OCI-LY7 (cell line): ENCODE data around the gene SWSAP1. TPM values are rescaled to one million over a fixed set of nuclear protein-coding genes. Genes with fewer than 3 reads are reported as not detected.

ENCODE experiments used
- BruUV-seq: library from RNA; stranded (reverse); fragments of 400-500 nt; replicated peaks from 2 replicates; lab custom pipeline; 2021; lab: Mats Ljungman, UMichigan
- CTCF ChIA-PET: fragments of 300-600 bp; sonication (Branson Sonifier 250); formaldehyde crosslinking; loops from one replicate; lab custom pipeline; 2022; ENCODE audit warnings: antibody characterized with exemption; ENCODE audit not compliant: unreplicated experiment; lab: Charles Lee
- POLR2A ChIA-PET: fragments of 300-600 bp; sonication (Branson Sonifier 250); formaldehyde crosslinking; loops from one replicate; lab custom pipeline; 2022; ENCODE audit warnings: antibody characterized with exemption; lab: Charles Lee
- DNase-seq: peaks from one replicate; pipeline ENCODE4 v3.0.0-alpha.2; 2015; ENCODE audit warnings: low spot score
- H2AFZ ChIP-seq: fragments of 200-600 bp; sonication (generic), shearing (Covaris generic); 2 replicates; pipeline ENCODE4 v1.6.1; 2014; ENCODE audit warnings: mild to moderate bottlenecking, antibody characterized with exemption, low read length, moderate library complexity
- H3K27ac ChIP-seq: fragments of 200-600 bp; sonication (generic); 2 replicates; pipeline ENCODE4 v1.5.1; 2014; ENCODE audit warnings: mixed run types, low read depth, mild to moderate bottlenecking, moderate library complexity, low read length, inconsistent platforms; ENCODE audit not compliant: poor library complexity, severe bottlenecking
- H3K36me3 ChIP-seq: fragments of 200-600 bp; sonication (generic); 2 replicates; pipeline ENCODE4 v1.6.1; 2014; ENCODE audit warnings: mild to moderate bottlenecking, antibody characterized with exemption, low read length, moderate library complexity, mixed read lengths; ENCODE audit not compliant: insufficient read depth
- H3K4me1 ChIP-seq: fragments of 200-600 bp; sonication (generic); 2 replicates; pipeline ENCODE4 v1.5.1; 2014; ENCODE audit warnings: mild to moderate bottlenecking, low read length; ENCODE audit not compliant: insufficient read depth, poor library complexity, severe bottlenecking
- H3K4me2 ChIP-seq: fragments of 200-600 bp; sonication (generic); 2 replicates; pipeline ENCODE4 v1.6.1; 2014; ENCODE audit warnings: mild to moderate bottlenecking, low read length
- H3K4me3 ChIP-seq: fragments of 200-600 bp; sonication (generic); 2 replicates; pipeline ENCODE4 v1.5.1; 2014; ENCODE audit warnings: mild to moderate bottlenecking, low read depth, low read length; ENCODE audit not compliant: poor library complexity, severe bottlenecking
- H3K79me2 ChIP-seq: fragments of 200-600 bp; sonication (generic); 2 replicates; pipeline ENCODE4 v1.6.1; 2016; ENCODE audit warnings: low read depth, mild to moderate bottlenecking, low read length, moderate library complexity, mixed read lengths; ENCODE audit not compliant: insufficient read depth
- H3K9me2 ChIP-seq: fragments of 200-600 bp; sonication (generic); 2 replicates; pipeline ENCODE4 v1.6.1; 2016; ENCODE audit warnings: mild to moderate bottlenecking, low read length, mixed read lengths; ENCODE audit not compliant: insufficient read depth
- H3K9me3 ChIP-seq: fragments of 200-600 bp; sonication (generic); 2 replicates; pipeline ENCODE4 v1.6.1; 2014; ENCODE audit warnings: mild to moderate bottlenecking, mixed run types, low read length, mixed read lengths
- H4K20me1 ChIP-seq: fragments of 200-600 bp; sonication (generic); 2 replicates; pipeline ENCODE4 v1.6.1; 2014; ENCODE audit warnings: mild to moderate bottlenecking, antibody characterized with exemption, low read length, moderate library complexity, mixed read lengths; ENCODE audit not compliant: insufficient read depth
- EZH2phosphoT487 ChIP-seq: fragments of 200-600 bp; sonication (generic); IDR thresholded peaks from 2 replicates; pipeline ENCODE4 v1.6.1; 2018; ENCODE audit warnings: low read depth, borderline replicate concordance, mild to moderate bottlenecking, mixed run types, antibody characterized with exemption, low read length, moderate library complexity, mixed read lengths
- intact Hi-C: fragments of 100-400 bp; cut with micrococcal nuclease; formaldehyde crosslinking; loops from one replicate; pipeline ENCODE4 v1.10.0; 2022; ENCODE audit not compliant: unreplicated experiment
- total RNA-seq, 2 experiments: library from RNA; depleted of rRNA in 1 of 2; stranded (reverse); fragments of >200 nt in 1 of 2; shearing (Covaris generic) in 1 of 2; gene quantifications; 2 replicates each; pipeline ENCODE4 v1.2.3, GENCODE V29; 2014 to 2022
- TF ChIP-seq, protein P1 (sequence below): fragments of 200-600 bp; sonication (generic); conservative IDR thresholded peaks from 2 replicates; pipeline ENCODE4 v1.5.1; 2014; ENCODE audit warnings: mild to moderate bottlenecking, antibody characterized with exemption, low read length, moderate library complexity, mixed read lengths

The SWSAP1 gene
- total RNA-seq, 2 experiments from 2014 or later = 5.6 to 6.8 TPM

DNA sequence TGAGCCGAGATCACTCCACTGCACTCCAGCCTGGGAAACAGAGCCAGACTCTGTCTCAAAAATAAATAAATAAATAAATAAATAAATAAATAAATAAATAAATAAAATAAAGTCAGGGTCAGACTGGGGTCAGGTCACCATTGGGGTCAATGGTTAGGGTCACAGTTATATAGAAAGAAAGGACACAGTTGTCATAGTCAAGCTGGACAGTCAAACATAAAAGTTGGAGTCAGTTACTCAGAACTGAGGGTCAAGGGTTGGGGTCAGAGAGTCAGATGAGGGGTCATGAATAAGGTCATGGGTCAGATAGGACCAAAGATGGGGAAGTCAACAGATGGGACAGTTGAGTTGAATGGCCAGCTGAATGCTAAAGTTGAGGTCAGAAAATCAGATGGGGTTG lies 26.3 kb downstream of the SWSAP1 start:
- H3K4me3 ChIP-seq = no peak overlapping the region
- no peaks in the 10 kb centered on the region for H3K9me3 ChIP-seq
- intact Hi-C loops = no loop called here
- no peak overlapping the region for H3K4me2 ChIP-seq
- H3K36me3 ChIP-seq = no peaks in the 10 kb centered on the region
- POLR2A ChIA-PET = interaction anchor here (1.4 kb wide), 1 partner anchor 21 kb away, joined by 3 read pairs; no protein-coding TSS in a partner anchor
- no peak overlapping the region for H3K27ac ChIP-seq
- no peaks in the 10 kb centered on the region for H3K79me2 ChIP-seq
- no peak for DNase-seq
- no peaks in the 10 kb centered on the region for H3K4me1 ChIP-seq
- no peak overlapping the region for H2AFZ ChIP-seq
- CTCF ChIA-PET = no interaction called here
- no peaks in the 10 kb centered on the region for H4K20me1 ChIP-seq
- no peaks in the 10 kb centered on the region for H3K9me2 ChIP-seq
- BruUV-seq = no TSS peak
- TF ChIP-seq EZH2phosphoT487 = no peak
- TF ChIP-seq, protein P1, sequence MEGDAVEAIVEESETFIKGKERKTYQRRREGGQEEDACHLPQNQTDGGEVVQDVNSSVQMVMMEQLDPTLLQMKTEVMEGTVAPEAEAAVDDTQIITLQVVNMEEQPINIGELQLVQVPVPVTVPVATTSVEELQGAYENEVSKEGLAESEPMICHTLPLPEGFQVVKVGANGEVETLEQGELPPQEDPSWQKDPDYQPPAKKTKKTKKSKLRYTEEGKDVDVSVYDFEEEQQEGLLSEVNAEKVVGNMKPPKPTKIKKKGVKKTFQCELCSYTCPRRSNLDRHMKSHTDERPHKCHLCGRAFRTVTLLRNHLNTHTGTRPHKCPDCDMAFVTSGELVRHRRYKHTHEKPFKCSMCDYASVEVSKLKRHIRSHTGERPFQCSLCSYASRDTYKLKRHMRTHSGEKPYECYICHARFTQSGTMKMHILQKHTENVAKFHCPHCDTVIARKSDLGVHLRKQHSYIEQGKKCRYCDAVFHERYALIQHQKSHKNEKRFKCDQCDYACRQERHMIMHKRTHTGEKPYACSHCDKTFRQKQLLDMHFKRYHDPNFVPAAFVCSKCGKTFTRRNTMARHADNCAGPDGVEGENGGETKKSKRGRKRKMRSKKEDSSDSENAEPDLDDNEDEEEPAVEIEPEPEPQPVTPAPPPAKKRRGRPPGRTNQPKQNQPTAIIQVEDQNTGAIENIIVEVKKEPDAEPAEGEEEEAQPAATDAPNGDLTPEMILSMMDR = no peak

DNA sequence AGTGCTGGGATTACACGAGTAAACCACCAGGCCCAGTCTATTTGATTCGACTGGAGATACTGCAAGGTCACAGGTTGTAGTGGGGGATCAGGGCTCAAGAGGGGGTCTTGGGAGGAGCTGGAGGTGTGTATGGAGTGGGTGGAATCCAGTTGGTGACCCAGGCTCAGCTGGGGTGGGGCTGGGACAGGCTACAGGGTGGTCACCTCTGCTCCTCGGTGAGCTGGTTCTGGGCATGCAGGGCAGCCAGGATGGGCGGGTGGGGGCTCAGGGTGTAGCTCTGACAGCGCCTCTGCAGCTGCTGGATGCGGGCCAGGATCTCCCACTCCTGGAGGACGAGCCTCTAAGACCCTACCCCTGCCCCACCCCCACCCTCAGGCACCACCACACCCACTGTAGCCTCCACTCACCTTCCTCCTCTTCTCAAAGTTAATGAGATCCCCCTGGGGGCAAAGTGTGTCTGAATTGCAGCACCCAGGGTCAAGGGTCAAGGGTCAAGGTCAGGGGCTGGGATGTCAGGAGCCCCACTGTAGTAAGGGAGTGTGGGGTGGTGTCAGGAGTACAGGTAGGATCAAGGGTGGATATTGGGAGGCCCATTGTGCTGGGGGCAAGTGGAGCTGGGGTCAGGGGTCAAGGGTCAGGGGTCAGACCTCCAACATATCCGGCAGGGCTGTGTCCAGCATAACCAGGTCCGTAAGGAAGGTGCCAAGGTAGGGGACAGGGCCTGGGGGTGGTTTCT lies 27.5 kb downstream of the SWSAP1 start:
- Histone ChIP-seq H3K27ac (no peak overlapping the region), H3K4me1 (no peaks in the 10 kb centered on the region), H2AFZ (no peak overlapping the region), H3K4me3 (no peak overlapping the region), H3K36me3 (no peaks in the 10 kb centered on the region), H4K20me1 (no peaks in the 10 kb centered on the region), H3K79me2 (no peaks in the 10 kb centered on the region), H3K9me3 (no peaks in the 10 kb centered on the region), H3K4me2 (no peak overlapping the region), H3K9me2 (no peaks in the 10 kb centered on the region)
- TF ChIP-seq EZH2phosphoT487 = no peak
- TF ChIP-seq, protein P1 = no peak
- POLR2A ChIA-PET = interaction anchor here (0.7 to 1.4 kb wide), 2 partner anchors 19 to 246 kb away, joined by 3 read pairs; no protein-coding TSS in a partner anchor
- BruUV-seq = no TSS peak
- CTCF ChIA-PET = no interaction called here
- no peak for DNase-seq
- intact Hi-C loops = no loop called here

DNA sequence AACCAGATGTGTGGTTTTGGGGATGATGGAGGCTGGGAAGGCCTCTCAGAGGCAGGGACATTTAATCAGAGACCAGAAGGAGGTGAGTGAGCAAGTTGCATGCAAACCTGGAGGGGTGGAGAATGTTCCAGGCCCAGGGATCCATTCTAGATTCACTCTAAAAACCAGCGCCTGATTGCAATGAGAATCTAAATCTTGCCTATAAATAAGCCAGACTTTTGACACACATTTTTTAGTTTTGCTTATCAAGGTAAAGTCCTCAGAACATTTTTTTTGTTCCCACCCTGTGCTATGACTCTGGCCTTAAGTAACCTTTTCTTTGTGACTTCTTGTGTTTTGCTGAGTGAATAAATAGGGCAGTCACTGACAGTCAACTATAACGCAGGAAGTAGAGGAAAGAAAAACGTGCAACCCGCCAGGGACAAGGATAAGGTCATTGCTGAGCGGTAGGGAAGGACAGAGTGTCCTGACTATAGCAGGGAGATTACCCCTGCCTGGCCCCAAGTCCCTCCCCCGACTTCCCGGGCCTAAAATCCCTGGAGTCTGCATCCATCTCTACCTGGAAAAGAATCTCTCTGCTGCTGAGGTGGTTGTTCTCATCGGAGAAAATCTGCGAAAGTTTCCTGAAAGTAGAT lies 30.2 kb downstream of the SWSAP1 start:
- H3K9me2 ChIP-seq = no peaks in the 10 kb centered on the region
- H3K36me3 ChIP-seq = no peaks in the 10 kb centered on the region
- H3K9me3 ChIP-seq = no peaks in the 10 kb centered on the region
- H2AFZ ChIP-seq = no peak overlapping the region
- H3K27ac ChIP-seq = no peak overlapping the region
- POLR2A ChIA-PET = no interaction called here
- H3K4me1 ChIP-seq = no peaks in the 10 kb centered on the region
- no peaks in the 10 kb centered on the region for H3K79me2 ChIP-seq
- BruUV-seq = no TSS peak
- TF ChIP-seq, protein P1 = no peak
- no peak for TF ChIP-seq EZH2phosphoT487
- no peak overlapping the region for H3K4me2 ChIP-seq
- intact Hi-C loops = no loop called here
- DNase-seq = no peak
- CTCF ChIA-PET = no interaction called here
- H4K20me1 ChIP-seq = no peaks in the 10 kb centered on the region
- H3K4me3 ChIP-seq = no peak overlapping the region
